Endothelial cell of umbilical vein (primary cell): ENCODE measurements around the gene DNAJB12.

Source experiments
- EZH2 ChIP-seq: IDR thresholded peaks from 2 replicates; pipeline ENCODE4 v1.6.1; 2012; ENCODE audit warnings: borderline replicate concordance, low read depth, mild to moderate bottlenecking, moderate library complexity, low read length, inconsistent platforms; ENCODE audit not compliant: severe bottlenecking
- GATA2 ChIP-seq: IDR thresholded peaks from 2 replicates; pipeline ENCODE4 v1.7.0; 2011; ENCODE audit warnings: low read depth, mild to moderate bottlenecking, moderate library complexity, mixed read lengths, low read length; ENCODE audit not compliant: insufficient read length, insufficient read depth
- POLR2A ChIP-seq: IDR thresholded peaks from 2 replicates; pipeline ENCODE4 v1.6.1; 2012; ENCODE audit warnings: low read depth, mild to moderate bottlenecking, control low read depth, low read length
- POLR2AphosphoS5 ChIP-seq: IDR thresholded peaks from 2 replicates; pipeline ENCODE4 v1.6.1; 2012; ENCODE audit warnings: low read depth, mild to moderate bottlenecking, control low read depth, low read length, moderate library complexity; ENCODE audit not compliant: insufficient read depth
- TF ChIP-seq, protein P1 (sequence below), 2 donors: IDR thresholded peaks; 1 replicate in 1 of 2; 2 replicates in 1 of 2; pipeline ENCODE4 v1.5.1; 2011; ENCODE audit warnings: low read length in 2 of 2, mild to moderate bottlenecking in 2 of 2, moderate library complexity in 2 of 2, control low read depth in 1 of 2, inconsistent platforms in 1 of 2, low read depth in 1 of 2; ENCODE audit not compliant: insufficient read depth in 1 of 2; ENCODE audit errors: extremely low read depth in 1 of 2

DNA sequence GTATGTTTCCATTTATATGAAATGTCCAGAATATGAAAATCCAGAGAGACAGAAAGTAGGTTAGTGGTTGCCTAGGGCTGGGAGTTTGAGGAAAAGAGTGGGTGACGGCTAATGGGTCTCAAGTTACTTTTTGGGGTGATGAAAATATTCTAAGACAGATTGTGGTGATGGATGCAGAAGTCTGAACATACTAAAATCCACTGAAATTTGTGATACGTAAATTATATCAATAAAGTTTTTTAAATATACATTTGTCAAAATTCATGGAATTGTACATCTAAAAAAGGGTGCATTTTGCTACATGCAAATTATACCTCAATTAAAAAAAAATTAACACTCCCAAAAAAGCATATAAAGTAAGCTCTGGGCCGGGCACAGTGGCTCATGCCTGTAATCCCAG lies 71.6 kb downstream of the DNAJB12 start:
- TF ChIP-seq EZH2: no peak
- TF ChIP-seq, protein P1, sequence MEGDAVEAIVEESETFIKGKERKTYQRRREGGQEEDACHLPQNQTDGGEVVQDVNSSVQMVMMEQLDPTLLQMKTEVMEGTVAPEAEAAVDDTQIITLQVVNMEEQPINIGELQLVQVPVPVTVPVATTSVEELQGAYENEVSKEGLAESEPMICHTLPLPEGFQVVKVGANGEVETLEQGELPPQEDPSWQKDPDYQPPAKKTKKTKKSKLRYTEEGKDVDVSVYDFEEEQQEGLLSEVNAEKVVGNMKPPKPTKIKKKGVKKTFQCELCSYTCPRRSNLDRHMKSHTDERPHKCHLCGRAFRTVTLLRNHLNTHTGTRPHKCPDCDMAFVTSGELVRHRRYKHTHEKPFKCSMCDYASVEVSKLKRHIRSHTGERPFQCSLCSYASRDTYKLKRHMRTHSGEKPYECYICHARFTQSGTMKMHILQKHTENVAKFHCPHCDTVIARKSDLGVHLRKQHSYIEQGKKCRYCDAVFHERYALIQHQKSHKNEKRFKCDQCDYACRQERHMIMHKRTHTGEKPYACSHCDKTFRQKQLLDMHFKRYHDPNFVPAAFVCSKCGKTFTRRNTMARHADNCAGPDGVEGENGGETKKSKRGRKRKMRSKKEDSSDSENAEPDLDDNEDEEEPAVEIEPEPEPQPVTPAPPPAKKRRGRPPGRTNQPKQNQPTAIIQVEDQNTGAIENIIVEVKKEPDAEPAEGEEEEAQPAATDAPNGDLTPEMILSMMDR (IDR thresholded peaks at IDR 0.05; ENCODE audit: extremely low read depth in 1 of 2, insufficient read depth in 1 of 2, low read depth in 1 of 2, low read length in 2 of 2): no peak
- no peak for TF ChIP-seq POLR2AphosphoS5
- no peak for TF ChIP-seq POLR2A
- no peak for TF ChIP-seq GATA2
